ENCODE results near the gene RADIL. TPM values are rescaled to one million over a fixed set of nuclear protein-coding genes. Genes with fewer than 3 reads are reported as not detected.

Gene RADIL
- total and polyA plus RNA-seq, 9 of the 15 experiments (the other 6 are each of a cell fraction or from before 2014, with no cell fraction given) = 0.06 to 8.1 (median 1.9) TPM; not detected in 1

DNA sequence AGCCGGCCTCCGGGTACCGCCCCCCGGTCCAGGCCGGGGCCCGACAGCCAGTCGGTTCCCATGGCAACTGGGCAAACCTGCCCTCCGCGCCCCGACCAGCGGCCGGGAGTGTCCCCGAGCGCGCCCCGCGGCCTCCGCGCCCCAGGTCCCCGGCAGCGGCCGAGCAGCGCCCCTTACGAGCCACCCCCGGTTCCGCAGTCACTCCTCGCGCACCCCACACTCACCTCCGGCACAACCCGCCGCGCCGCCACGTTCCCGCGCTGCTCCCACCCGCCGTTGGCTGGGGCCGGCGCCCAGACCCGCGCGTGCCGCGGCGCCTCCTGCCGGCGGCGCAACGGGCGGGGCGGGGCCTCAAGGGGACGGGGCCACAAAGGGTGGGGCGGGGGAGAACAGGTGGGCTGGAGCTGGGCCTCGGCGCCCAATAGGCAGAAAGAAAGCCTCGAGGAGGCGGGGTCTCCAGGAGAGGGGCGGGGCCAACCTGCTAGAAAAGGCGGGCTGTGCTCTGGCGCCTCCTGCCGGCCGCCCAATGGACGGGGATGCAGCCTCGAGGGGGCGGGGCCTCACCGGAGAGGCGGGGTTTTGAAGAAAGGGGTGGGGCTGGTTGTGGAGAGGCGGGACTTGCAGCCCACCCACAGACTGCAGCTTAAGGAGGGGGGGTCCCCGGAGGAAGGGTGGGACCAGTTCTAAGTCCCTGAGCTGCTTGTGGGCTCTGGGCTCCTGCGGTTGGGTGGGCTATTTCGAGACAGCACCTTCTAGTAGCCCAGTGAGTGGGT is at the start of gene RADIL (continued):
- TF ChIP-seq, protein P1, sequence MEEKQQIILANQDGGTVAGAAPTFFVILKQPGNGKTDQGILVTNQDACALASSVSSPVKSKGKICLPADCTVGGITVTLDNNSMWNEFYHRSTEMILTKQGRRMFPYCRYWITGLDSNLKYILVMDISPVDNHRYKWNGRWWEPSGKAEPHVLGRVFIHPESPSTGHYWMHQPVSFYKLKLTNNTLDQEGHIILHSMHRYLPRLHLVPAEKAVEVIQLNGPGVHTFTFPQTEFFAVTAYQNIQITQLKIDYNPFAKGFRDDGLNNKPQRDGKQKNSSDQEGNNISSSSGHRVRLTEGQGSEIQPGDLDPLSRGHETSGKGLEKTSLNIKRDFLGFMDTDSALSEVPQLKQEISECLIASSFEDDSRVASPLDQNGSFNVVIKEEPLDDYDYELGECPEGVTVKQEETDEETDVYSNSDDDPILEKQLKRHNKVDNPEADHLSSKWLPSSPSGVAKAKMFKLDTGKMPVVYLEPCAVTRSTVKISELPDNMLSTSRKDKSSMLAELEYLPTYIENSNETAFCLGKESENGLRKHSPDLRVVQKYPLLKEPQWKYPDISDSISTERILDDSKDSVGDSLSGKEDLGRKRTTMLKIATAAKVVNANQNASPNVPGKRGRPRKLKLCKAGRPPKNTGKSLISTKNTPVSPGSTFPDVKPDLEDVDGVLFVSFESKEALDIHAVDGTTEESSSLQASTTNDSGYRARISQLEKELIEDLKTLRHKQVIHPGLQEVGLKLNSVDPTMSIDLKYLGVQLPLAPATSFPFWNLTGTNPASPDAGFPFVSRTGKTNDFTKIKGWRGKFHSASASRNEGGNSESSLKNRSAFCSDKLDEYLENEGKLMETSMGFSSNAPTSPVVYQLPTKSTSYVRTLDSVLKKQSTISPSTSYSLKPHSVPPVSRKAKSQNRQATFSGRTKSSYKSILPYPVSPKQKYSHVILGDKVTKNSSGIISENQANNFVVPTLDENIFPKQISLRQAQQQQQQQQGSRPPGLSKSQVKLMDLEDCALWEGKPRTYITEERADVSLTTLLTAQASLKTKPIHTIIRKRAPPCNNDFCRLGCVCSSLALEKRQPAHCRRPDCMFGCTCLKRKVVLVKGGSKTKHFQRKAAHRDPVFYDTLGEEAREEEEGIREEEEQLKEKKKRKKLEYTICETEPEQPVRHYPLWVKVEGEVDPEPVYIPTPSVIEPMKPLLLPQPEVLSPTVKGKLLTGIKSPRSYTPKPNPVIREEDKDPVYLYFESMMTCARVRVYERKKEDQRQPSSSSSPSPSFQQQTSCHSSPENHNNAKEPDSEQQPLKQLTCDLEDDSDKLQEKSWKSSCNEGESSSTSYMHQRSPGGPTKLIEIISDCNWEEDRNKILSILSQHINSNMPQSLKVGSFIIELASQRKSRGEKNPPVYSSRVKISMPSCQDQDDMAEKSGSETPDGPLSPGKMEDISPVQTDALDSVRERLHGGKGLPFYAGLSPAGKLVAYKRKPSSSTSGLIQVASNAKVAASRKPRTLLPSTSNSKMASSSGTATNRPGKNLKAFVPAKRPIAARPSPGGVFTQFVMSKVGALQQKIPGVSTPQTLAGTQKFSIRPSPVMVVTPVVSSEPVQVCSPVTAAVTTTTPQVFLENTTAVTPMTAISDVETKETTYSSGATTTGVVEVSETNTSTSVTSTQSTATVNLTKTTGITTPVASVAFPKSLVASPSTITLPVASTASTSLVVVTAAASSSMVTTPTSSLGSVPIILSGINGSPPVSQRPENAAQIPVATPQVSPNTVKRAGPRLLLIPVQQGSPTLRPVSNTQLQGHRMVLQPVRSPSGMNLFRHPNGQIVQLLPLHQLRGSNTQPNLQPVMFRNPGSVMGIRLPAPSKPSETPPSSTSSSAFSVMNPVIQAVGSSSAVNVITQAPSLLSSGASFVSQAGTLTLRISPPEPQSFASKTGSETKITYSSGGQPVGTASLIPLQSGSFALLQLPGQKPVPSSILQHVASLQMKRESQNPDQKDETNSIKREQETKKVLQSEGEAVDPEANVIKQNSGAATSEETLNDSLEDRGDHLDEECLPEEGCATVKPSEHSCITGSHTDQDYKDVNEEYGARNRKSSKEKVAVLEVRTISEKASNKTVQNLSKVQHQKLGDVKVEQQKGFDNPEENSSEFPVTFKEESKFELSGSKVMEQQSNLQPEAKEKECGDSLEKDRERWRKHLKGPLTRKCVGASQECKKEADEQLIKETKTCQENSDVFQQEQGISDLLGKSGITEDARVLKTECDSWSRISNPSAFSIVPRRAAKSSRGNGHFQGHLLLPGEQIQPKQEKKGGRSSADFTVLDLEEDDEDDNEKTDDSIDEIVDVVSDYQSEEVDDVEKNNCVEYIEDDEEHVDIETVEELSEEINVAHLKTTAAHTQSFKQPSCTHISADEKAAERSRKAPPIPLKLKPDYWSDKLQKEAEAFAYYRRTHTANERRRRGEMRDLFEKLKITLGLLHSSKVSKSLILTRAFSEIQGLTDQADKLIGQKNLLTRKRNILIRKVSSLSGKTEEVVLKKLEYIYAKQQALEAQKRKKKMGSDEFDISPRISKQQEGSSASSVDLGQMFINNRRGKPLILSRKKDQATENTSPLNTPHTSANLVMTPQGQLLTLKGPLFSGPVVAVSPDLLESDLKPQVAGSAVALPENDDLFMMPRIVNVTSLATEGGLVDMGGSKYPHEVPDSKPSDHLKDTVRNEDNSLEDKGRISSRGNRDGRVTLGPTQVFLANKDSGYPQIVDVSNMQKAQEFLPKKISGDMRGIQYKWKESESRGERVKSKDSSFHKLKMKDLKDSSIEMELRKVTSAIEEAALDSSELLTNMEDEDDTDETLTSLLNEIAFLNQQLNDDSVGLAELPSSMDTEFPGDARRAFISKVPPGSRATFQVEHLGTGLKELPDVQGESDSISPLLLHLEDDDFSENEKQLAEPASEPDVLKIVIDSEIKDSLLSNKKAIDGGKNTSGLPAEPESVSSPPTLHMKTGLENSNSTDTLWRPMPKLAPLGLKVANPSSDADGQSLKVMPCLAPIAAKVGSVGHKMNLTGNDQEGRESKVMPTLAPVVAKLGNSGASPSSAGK (IDR thresholded peaks at IDR 0.05) = no peak
- TF ChIP-seq, protein P2, sequence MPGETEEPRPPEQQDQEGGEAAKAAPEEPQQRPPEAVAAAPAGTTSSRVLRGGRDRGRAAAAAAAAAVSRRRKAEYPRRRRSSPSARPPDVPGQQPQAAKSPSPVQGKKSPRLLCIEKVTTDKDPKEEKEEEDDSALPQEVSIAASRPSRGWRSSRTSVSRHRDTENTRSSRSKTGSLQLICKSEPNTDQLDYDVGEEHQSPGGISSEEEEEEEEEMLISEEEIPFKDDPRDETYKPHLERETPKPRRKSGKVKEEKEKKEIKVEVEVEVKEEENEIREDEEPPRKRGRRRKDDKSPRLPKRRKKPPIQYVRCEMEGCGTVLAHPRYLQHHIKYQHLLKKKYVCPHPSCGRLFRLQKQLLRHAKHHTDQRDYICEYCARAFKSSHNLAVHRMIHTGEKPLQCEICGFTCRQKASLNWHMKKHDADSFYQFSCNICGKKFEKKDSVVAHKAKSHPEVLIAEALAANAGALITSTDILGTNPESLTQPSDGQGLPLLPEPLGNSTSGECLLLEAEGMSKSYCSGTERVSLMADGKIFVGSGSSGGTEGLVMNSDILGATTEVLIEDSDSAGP (CRISPR knock-in tag; IDR thresholded peaks at IDR 0.05) = no peak
- TF ChIP-seq, protein P3, sequence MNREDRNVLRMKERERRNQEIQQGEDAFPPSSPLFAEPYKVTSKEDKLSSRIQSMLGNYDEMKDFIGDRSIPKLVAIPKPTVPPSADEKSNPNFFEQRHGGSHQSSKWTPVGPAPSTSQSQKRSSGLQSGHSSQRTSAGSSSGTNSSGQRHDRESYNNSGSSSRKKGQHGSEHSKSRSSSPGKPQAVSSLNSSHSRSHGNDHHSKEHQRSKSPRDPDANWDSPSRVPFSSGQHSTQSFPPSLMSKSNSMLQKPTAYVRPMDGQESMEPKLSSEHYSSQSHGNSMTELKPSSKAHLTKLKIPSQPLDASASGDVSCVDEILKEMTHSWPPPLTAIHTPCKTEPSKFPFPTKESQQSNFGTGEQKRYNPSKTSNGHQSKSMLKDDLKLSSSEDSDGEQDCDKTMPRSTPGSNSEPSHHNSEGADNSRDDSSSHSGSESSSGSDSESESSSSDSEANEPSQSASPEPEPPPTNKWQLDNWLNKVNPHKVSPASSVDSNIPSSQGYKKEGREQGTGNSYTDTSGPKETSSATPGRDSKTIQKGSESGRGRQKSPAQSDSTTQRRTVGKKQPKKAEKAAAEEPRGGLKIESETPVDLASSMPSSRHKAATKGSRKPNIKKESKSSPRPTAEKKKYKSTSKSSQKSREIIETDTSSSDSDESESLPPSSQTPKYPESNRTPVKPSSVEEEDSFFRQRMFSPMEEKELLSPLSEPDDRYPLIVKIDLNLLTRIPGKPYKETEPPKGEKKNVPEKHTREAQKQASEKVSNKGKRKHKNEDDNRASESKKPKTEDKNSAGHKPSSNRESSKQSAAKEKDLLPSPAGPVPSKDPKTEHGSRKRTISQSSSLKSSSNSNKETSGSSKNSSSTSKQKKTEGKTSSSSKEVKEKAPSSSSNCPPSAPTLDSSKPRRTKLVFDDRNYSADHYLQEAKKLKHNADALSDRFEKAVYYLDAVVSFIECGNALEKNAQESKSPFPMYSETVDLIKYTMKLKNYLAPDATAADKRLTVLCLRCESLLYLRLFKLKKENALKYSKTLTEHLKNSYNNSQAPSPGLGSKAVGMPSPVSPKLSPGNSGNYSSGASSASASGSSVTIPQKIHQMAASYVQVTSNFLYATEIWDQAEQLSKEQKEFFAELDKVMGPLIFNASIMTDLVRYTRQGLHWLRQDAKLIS (CRISPR knock-in tag; IDR thresholded peaks at IDR 0.05) = no peak
- TF ChIP-seq SRSF9 (IDR thresholded peaks at IDR 0.05; ENCODE audit: borderline replicate concordance, low read depth, low read length) = no peak
- peak; percentile 26 for TF ChIP-seq TAF1 (IDR thresholded peaks at IDR 0.05; ENCODE audit: control insufficient read depth, extremely low read depth, insufficient read depth, low read length, severe bottlenecking)
- TF ChIP-seq TEAD1 (CRISPR knock-in tag; IDR thresholded peaks at IDR 0.05) = no peak
